ENCODE results near the gene ACTN4. TPM values are rescaled to one million over a fixed set of nuclear protein-coding genes. Genes with fewer than 3 reads are reported as not detected.

ACTN4 gene
- total RNA-seq, 1 donor from 2014 or later, result 975 TPM

GRCh38 chr19:38663156-38663651, 15.8 kb downstream of the ACTN4 start:
- H3K4me1 Mint-ChIP-seq (ENCODE audit: low read depth, unreplicated experiment), result peaks cover 71% of the 10 kb centered on the region
- H3K4me3 Mint-ChIP-seq (ENCODE audit: unreplicated experiment), result peak overlapping the region; percentile 76
- no peak for TF ChIP-seq CTCF (IDR thresholded peaks at IDR 0.05; ENCODE audit: partially characterized antibody, unreplicated experiment)
- peaks cover 11% of the 10 kb centered on the region for H3K9me3 Mint-ChIP-seq (ENCODE audit: unreplicated experiment)
- no peaks in the 10 kb centered on the region for H3K36me3 Mint-ChIP-seq (ENCODE audit: unreplicated experiment)
- no peak for DNase-seq
- peak overlapping the region; percentile 82 for H3K27ac Mint-ChIP-seq (ENCODE audit: unreplicated experiment)
- H3K27me3 Mint-ChIP-seq (ENCODE audit: unreplicated experiment), result peaks cover 12% of the 10 kb centered on the region

- Mint-ChIP-seq H3K4me1 (ENCODE audit: low read depth, unreplicated experiment) (peaks cover 69% of the 10 kb centered on the region), H3K9me3 (ENCODE audit: unreplicated experiment) (peaks cover 12% of the 10 kb centered on the region), H3K4me3 (ENCODE audit: unreplicated experiment) (peak overlapping the region; percentile 76), H3K36me3 (ENCODE audit: unreplicated experiment) (no peaks in the 10 kb centered on the region), H3K27ac (ENCODE audit: unreplicated experiment) (peak overlapping the region; percentile 88), H3K27me3 (ENCODE audit: unreplicated experiment) (peaks cover 12% of the 10 kb centered on the region)
- no peak for DNase-seq
- no peak for TF ChIP-seq CTCF (IDR thresholded peaks at IDR 0.05; ENCODE audit: partially characterized antibody, unreplicated experiment)
Measured at GRCh38 chr19:38663957-38664502, 16.6 kb downstream of the ACTN4 start.

- Mint-ChIP-seq H3K36me3 (ENCODE audit: unreplicated experiment) (no peaks in the 10 kb centered on the region), H3K27me3 (ENCODE audit: unreplicated experiment) (peaks cover 15% of the 10 kb centered on the region), H3K4me1 (ENCODE audit: low read depth, unreplicated experiment) (peaks cover 74% of the 10 kb centered on the region), H3K9me3 (ENCODE audit: unreplicated experiment) (peaks cover 15% of the 10 kb centered on the region), H3K27ac (ENCODE audit: unreplicated experiment) (peak overlapping the region; percentile 88), H3K4me3 (ENCODE audit: unreplicated experiment) (peak overlapping the region; percentile 76)
- DNase-seq, result no peak
- TF ChIP-seq CTCF (IDR thresholded peaks at IDR 0.05; ENCODE audit: partially characterized antibody, unreplicated experiment), result no peak
Measured at GRCh38 chr19:38664503-38665211, 17.2 kb downstream of the ACTN4 start.

- Mint-ChIP-seq H3K27ac (ENCODE audit: unreplicated experiment) (peak overlapping the region; percentile 43), H3K36me3 (ENCODE audit: unreplicated experiment) (no peaks in the 10 kb centered on the region), H3K4me1 (ENCODE audit: low read depth, unreplicated experiment) (peaks cover 81% of the 10 kb centered on the region), H3K4me3 (ENCODE audit: unreplicated experiment) (peak overlapping the region; percentile 87), H3K27me3 (ENCODE audit: unreplicated experiment) (peaks cover 15% of the 10 kb centered on the region), H3K9me3 (ENCODE audit: unreplicated experiment) (peaks cover 15% of the 10 kb centered on the region)
- no peak for DNase-seq
- no peak for TF ChIP-seq CTCF (IDR thresholded peaks at IDR 0.05; ENCODE audit: partially characterized antibody, unreplicated experiment)
Measured at GRCh38 chr19:38665219-38665931, 17.9 kb downstream of the ACTN4 start.
